GM18519 (cell line): ENCODE results near the gene EP300.
"Not testable (repeated sequence)": the region's sequence is repeated elsewhere in the genome, so short reads cannot be mapped to it uniquely, and the experiment has no call there.

Experiments
- ATAC-seq: cut with Tn5 transposase; IDR thresholded peaks from one replicate; pipeline ENCODE4 v1.9.1; 2021; ENCODE audit warnings: mild to moderate bottlenecking, moderate library complexity; ENCODE audit not compliant: unreplicated experiment, low FRiP score

Gene EP300

DNA sequence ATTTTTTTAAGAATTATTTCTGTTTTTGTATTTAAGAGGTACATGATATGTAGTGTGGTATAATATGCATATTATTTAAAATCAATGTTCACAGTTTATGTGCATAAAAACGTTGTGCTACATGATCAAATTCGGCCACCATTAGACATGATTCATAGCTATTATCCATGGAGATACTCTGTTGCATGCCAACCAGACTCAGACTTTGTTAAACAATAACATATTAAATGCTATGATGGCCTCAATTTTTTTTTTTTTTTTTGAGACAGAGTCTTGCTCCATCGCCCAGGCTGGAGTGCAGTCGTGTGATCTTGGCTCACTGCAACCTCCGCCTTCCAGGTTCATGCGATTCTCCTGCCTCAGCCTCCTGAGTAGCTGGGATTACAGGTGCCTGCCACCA lies 53.5 kb downstream of the EP300 start:
- not testable (repeated sequence) for ATAC-seq

DNA sequence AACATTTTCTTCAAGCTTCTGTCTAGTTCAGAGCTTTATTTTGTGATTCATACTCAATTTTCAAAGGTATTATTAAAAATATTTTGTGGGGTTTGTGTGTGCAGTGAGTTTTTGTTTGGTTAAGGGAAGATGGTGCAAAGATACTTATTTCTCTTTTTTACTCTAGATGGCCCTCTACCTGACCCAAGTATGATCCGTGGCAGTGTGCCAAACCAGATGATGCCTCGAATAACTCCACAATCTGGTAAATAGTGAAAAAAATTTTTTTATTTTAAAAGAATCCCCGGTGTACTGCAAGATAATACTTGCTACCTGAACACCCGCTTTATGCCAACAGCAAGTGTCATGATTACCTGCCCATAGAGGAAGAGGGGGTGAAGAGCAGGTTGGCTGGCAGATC lies 54.2 kb downstream of the EP300 start:
- ATAC-seq: no peak

DNA sequence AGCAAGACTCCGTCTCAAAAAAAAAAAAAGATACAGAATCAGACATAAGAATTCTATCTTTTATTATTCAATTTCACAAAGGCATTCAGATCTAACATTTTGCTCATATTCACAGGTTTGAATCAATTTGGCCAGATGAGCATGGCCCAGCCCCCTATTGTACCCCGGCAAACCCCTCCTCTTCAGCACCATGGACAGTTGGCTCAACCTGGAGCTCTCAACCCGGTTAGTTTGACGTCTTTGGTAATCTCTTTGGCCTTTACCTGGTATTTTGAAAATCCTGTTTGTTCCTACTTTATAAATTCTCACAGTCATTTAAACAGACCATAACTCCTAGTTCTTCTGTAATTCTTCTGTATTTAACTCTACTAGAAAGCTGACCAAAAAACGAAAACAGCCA lies 55.3 kb downstream of the EP300 start:
- no peak for ATAC-seq

- ATAC-seq: no peak
Measured at GRCh38 chr22:41152902-41153301, 60.5 kb downstream of the EP300 start.

DNA sequence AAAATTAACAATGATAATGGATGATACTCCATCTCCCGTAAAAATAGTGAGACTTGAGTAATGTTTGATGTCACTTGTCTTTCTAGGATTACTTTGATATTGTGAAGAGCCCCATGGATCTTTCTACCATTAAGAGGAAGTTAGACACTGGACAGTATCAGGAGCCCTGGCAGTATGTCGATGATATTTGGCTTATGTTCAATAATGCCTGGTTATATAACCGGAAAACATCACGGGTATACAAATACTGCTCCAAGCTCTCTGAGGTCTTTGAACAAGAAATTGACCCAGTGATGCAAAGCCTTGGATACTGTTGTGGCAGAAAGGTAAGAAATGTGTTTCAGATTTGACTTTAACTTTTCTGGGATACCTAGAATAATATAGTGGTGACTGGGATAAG lies 64.7 kb downstream of the EP300 start:
- ATAC-seq: no peak

DNA sequence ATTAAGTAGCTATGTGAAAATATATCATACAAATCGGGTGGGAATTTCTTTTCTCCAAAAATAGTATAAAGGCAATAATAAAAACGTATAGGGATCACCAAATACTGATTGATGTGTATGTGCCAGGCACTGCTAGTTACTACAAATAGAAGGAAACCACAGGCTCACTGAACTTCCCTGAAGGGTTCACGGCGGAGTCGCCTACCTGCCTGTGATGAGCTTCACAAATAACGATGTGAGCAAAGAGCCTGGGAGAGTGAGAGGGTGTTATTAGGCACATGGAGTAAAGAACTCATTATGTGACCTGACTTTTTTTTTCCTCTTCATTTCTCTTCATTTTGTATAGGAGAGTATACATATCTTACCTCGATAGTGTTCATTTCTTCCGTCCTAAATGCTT lies 76.8 kb downstream of the EP300 start:
- no peak for ATAC-seq

DNA sequence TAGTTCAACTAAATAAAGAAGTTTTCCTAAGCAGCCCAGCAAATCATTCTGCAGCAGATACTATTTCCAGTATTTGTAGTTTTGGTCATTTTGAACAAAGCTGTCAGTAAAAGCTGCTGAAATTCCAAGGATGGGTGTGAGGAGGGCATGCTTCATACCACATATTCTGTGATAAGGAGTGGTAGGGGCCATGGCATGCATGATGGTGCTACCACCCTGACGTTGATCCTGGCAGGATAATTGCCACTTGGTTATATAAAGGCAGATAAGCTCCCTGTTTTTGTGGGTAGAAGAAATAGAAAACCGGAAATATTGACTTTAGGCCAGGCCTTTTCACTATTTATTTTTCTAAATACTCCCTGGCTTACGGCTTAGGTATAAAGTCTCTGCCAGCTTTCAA lies 79.6 kb downstream of the EP300 start:
- ATAC-seq: no peak

GRCh38 chr22:41175546-41175945 lies 83.2 kb downstream of the EP300 start:
- no peak for ATAC-seq

DNA sequence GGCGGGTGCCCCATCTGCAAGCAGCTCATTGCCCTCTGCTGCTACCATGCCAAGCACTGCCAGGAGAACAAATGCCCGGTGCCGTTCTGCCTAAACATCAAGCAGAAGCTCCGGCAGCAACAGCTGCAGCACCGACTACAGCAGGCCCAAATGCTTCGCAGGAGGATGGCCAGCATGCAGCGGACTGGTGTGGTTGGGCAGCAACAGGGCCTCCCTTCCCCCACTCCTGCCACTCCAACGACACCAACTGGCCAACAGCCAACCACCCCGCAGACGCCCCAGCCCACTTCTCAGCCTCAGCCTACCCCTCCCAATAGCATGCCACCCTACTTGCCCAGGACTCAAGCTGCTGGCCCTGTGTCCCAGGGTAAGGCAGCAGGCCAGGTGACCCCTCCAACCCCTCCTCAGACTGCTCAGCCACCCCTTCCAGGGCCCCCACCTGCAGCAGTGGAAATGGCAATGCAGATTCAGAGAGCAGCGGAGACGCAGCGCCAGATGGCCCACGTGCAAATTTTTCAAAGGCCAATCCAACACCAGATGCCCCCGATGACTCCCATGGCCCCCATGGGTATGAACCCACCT lies 84.7 kb downstream of the EP300 start:
- no peak for ATAC-seq

DNA sequence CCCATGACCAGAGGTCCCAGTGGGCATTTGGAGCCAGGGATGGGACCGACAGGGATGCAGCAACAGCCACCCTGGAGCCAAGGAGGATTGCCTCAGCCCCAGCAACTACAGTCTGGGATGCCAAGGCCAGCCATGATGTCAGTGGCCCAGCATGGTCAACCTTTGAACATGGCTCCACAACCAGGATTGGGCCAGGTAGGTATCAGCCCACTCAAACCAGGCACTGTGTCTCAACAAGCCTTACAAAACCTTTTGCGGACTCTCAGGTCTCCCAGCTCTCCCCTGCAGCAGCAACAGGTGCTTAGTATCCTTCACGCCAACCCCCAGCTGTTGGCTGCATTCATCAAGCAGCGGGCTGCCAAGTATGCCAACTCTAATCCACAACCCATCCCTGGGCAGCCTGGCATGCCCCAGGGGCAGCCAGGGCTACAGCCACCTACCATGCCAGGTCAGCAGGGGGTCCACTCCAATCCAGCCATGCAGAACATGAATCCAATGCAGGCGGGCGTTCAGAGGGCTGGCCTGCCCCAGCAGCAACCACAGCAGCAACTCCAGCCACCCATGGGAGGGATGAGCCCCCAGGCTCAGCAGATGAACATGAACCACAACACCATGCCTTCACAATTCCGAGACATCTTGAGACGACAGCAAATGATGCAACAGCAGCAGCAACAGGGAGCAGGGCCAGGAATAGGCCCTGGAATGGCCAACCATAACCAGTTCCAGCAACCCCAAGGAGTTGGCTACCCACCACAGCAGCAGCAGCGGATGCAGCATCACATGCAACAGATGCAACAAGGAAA lies 85.4 kb downstream of the EP300 start:
- ATAC-seq: no peak

DNA sequence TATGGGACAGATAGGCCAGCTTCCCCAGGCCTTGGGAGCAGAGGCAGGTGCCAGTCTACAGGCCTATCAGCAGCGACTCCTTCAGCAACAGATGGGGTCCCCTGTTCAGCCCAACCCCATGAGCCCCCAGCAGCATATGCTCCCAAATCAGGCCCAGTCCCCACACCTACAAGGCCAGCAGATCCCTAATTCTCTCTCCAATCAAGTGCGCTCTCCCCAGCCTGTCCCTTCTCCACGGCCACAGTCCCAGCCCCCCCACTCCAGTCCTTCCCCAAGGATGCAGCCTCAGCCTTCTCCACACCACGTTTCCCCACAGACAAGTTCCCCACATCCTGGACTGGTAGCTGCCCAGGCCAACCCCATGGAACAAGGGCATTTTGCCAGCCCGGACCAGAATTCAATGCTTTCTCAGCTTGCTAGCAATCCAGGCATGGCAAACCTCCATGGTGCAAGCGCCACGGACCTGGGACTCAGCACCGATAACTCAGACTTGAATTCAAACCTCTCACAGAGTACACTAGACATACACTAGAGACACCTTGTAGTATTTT lies 86.1 kb downstream of the EP300 start:
- ATAC-seq: no peak

GRCh38 chr22:41180362-41180761 lies 88.0 kb downstream of the EP300 start:
- ATAC-seq: not testable (repeated sequence)

- no peak for ATAC-seq
Measured at GRCh38 chr22:41180926-41181325, 88.5 kb downstream of the EP300 start.

DNA sequence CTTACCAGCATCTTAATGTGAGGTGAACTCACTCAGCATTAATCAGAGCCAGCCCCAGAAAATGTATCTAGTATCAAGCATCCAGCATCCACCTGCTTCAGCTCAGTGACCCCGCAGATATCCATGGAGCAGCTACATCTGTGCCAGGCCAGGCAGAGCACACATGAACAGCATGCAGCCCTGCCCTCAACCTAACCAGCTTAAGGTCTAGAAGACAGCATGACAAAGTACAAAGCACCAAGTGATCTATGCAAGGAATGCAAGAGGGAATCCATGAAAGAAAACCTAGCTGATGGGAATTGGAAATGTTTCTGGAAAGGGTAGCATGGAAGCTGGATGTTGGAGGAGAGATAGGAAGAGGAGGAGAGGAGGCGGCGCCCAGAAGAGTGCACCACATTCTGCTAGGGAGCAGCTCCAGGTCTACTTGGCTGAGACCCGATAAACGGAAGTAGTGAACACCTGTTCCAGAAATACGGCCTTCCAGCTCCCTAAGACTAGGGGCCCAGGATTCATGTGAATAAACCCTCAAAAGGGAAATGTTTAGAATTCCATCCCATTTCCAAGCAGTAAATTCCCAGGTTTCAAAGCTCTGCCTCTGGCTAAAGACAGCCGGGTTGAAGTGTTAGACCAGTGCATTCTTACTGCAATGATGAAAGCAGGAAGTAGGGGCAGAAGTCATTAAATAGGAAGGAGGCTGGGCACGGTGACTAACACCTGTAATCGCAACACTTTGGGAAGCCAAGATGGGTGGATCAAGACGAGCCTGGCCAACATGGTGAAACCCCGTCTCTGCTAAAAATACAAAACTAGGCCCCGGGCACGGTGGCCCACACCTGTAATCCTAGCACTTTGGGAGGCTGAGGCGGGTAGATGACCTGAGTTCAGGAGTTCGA lies 89.2 kb downstream of the EP300 start:
- ATAC-seq: no peak

- ATAC-seq: no peak
Measured at GRCh38 chr22:41184679-41185078, 92.3 kb downstream of the EP300 start.

DNA sequence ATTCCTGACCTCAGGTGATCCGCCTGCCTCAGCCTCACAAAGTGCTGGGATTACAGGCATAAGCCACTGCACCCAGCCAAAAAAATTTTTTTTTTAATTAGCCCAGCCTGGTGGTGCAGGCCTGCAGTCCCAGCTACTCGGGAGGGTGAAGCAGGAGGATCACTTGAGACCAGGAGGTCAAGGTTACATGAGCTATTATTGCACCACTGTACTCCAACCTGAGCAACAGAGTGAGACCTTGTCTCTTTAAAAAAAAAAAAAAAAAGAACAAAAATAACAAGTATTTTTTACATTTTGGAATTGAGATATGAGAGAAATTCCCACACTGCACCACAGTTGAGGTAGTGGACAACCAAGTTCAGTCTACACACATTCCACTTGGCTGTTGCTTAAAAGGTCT lies 99.1 kb downstream of the EP300 start:
- ATAC-seq: no peak

DNA sequence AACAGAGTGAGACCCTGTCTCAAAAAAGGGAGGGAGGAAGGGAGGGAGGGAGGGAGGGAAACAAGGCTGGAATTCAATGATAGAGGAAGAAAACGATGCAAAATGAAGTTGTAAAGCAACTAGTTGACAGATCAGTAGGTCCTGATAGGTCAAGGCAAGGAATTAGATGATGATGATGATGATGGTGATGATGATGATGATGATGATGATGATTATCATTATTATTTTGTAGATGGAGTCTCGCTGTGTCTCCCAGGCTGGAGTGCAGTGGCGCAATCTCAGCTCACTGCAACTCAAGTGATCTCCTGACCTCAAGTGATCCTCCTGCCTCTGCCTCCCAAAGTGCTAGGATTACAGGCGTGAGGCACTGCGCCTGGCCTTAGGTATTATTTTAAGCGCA lies 101.4 kb downstream of the EP300 start:
- no peak for ATAC-seq

DNA sequence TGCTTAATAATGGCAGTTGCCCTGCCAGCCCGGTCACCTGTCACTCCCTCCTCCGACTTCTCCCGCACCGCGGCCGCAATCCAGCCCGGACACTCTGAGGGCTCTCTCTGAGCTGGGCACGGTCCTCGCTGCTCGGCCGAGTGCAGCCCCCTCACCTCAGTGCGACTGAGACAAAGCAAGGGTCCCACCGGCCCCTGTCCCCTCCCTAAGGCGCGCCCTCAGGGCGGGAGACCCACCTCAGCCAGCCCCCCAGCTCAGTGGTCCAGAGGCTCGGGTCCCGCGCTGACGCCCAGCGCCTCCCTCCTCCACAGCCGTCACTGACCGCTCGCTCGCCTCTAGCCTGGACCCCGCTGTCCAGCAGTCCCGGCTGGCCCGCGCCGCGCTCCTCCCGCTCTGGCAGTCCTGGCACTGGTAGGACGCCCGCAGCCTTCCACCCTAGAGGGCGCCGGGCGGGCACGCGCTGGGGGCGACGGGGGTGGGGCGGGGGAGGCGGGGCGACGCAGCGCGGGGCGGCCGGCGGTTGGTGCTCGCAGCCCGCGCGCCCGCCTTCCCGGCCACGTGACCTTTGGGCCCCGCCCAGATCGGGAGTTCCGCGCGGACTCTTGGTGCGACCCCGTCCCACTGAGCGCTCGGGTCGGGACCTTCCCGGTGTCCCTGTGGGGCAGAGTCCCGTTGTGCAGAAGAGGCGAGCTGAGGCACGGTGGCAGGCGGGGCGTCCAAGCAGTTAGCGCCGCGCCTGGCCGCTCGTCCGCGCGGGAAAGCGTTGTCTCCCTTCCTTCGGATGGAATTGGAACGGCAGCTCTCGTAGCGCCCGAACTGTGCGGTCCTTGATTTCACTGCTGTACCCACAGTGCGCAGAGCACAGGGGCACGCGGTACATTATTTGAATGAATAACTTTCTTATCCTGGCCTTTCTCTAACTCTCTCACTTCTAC lies 104.9 kb downstream of the EP300 start:
- no peak for ATAC-seq

GRCh38 chr22:41198027-41198580 lies 105.7 kb downstream of the EP300 start:
- no peak for ATAC-seq

DNA sequence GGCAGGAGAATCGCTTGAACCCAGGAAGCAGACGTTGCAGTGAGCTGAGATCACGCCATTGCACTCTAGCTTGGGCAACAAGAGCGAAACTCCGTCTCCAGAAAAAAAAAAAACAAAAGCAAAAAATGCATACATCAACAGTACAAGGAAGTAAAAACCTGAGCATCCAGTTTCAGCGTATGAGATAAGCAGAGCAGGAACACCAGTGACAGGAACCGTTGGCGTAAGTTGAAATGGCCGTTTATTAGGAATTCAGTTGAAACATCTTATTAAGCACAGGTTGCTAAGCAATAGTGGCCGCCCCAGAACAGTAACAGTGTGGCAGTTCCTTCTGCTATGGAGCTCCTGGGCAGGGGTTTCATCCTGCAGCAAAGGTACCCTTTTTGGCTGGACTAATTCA lies 108.7 kb downstream of the EP300 start:
- no peak for ATAC-seq
